MM.1S (cell line): Measurements from ENCODE around the gene PBX3.

Experiments used
- DNase-seq: peaks from one replicate; pipeline ENCODE4 v3.0.0-alpha.2; 2015
- H2AFZ ChIP-seq: fragments of 300-600 bp; sonication (generic); 2 replicates; pipeline ENCODE4 v1.6.0; 2016; ENCODE audit warnings: antibody characterized with exemption, low read length
- H3F3A ChIP-seq: fragments of 300-600 bp; sonication (generic); 2 replicates; pipeline ENCODE4 v1.6.1; 2016; ENCODE audit warnings: mild to moderate bottlenecking, antibody characterized with exemption, low read length, moderate library complexity, mixed read lengths; ENCODE audit not compliant: insufficient read depth
- H3K27ac ChIP-seq: fragments of 300-600 bp; sonication (generic); 2 replicates; pipeline ENCODE4 v1.5.1; 2016; ENCODE audit warnings: mild to moderate bottlenecking, low read length
- H3K27me3 ChIP-seq: fragments of 300-600 bp; sonication (generic); replicated peaks from 2 replicates; pipeline ENCODE4 v1.6.0; 2016; ENCODE audit warnings: low read length; ENCODE audit not compliant: insufficient read depth
- H3K36me3 ChIP-seq: fragments of 300-600 bp; sonication (generic); replicated peaks from 2 replicates; pipeline ENCODE4 v1.6.1; 2016; ENCODE audit warnings: mild to moderate bottlenecking, low read length, mixed read lengths; ENCODE audit not compliant: insufficient read depth
- H3K4me1 ChIP-seq: fragments of 300-600 bp; sonication (generic); 2 replicates; pipeline ENCODE4 v1.6.1; 2016; ENCODE audit warnings: low read length, mixed read lengths
- H3K4me2 ChIP-seq: fragments of 300-600 bp; sonication (generic); 2 replicates; pipeline ENCODE4 v1.6.0; 2016; ENCODE audit warnings: low read depth, low read length
- H3K4me3 ChIP-seq: fragments of 300-600 bp; sonication (generic); 2 replicates; pipeline ENCODE4 v1.5.1; 2016; ENCODE audit warnings: low read length, mixed read lengths
- H3K79me2 ChIP-seq: fragments of 300-600 bp; sonication (generic); 2 replicates; pipeline ENCODE4 v1.6.1; 2016; ENCODE audit warnings: mixed run types, low read length, mixed read lengths
- H3K9ac ChIP-seq: fragments of 300-600 bp; sonication (generic); 2 replicates; pipeline ENCODE4 v1.6.1; 2016; ENCODE audit warnings: low read length, mixed read lengths
- H3K9me2 ChIP-seq: fragments of 300-600 bp; sonication (generic); replicated peaks from 2 replicates; pipeline ENCODE4 v1.6.1; 2016; ENCODE audit warnings: mild to moderate bottlenecking, low read length, mixed read lengths; ENCODE audit not compliant: insufficient read depth
- H3K9me3 ChIP-seq: fragments of 300-600 bp; sonication (generic); replicated peaks from 2 replicates; pipeline ENCODE4 v1.6.1; 2016; ENCODE audit warnings: mild to moderate bottlenecking, low read length, mixed read lengths; ENCODE audit not compliant: insufficient read depth
- H4K20me1 ChIP-seq: fragments of 300-600 bp; sonication (generic); 2 replicates; pipeline ENCODE4 v1.6.1; 2016; ENCODE audit warnings: mild to moderate bottlenecking, low read length, moderate library complexity, mixed read lengths; ENCODE audit not compliant: insufficient read depth
- CTCF ChIP-seq: fragments of 300-600 bp; sonication (generic); IDR thresholded peaks from 2 replicates; pipeline ENCODE4 v1.5.1; 2016; ENCODE audit warnings: antibody characterized with exemption, low read length, mixed read lengths
- EZH2 ChIP-seq: fragments of 300-600 bp; sonication (generic); optimal IDR thresholded peaks from 2 replicates; pipeline ENCODE3; 2017; ENCODE audit warnings: low read depth, mild to moderate bottlenecking, antibody characterized with exemption, low read length, mixed read lengths
- EZH2phosphoT487 ChIP-seq: fragments of 300-600 bp; sonication (generic); IDR thresholded peaks from 2 replicates; pipeline ENCODE4 v1.6.1; 2018; ENCODE audit warnings: antibody characterized with exemption, low read length

PBX3 gene

GRCh38 chr9:125885405-125886034, 138.3 kb downstream of the PBX3 start:
- no peak for DNase-seq
- Histone ChIP-seq H2AFZ (no peak overlapping the region), H3F3A (no peaks in the 10 kb centered on the region), H3K4me3 (no peak overlapping the region), H3K9ac (no peak overlapping the region), H3K4me1 (peaks cover 13% of the 10 kb centered on the region; the same call in 1 of the 2 replicates), H3K9me3 (no peaks in the 10 kb centered on the region), H3K79me2 (no peaks in the 10 kb centered on the region), H4K20me1 (no peaks in the 10 kb centered on the region), H3K27me3 (no peaks in the 10 kb centered on the region), H3K27ac (no peak overlapping the region), H3K9me2 (no peaks in the 10 kb centered on the region), H3K36me3 (no peaks in the 10 kb centered on the region), H3K4me2 (no peak overlapping the region)
- TF ChIP-seq EZH2phosphoT487 (no peak), CTCF (no peak), EZH2 (no peak)

GRCh38 chr9:125886365-125886764, 139.2 kb downstream of the PBX3 start:
- Histone ChIP-seq H4K20me1 (no peaks in the 10 kb centered on the region), H3K27me3 (no peaks in the 10 kb centered on the region), H3F3A (no peaks in the 10 kb centered on the region), H2AFZ (no peak overlapping the region), H3K4me3 (no peak overlapping the region), H3K4me2 (no peak overlapping the region), H3K27ac (no peak overlapping the region), H3K9me2 (no peaks in the 10 kb centered on the region), H3K9me3 (no peaks in the 10 kb centered on the region), H3K79me2 (no peaks in the 10 kb centered on the region), H3K36me3 (no peaks in the 10 kb centered on the region), H3K9ac (no peak overlapping the region), H3K4me1 (peaks cover 13% of the 10 kb centered on the region; the same call in 1 of the 2 replicates)
- TF ChIP-seq EZH2 (no peak), CTCF (no peak)
- DNase-seq = no peak

- H3K9ac ChIP-seq = no peak overlapping the region
- H3K4me3 ChIP-seq = no peak overlapping the region
- no peaks in the 10 kb centered on the region for H3K79me2 ChIP-seq
- no peaks in the 10 kb centered on the region for H3F3A ChIP-seq
- TF ChIP-seq EZH2phosphoT487 = no peak
- no peak for TF ChIP-seq CTCF
- TF ChIP-seq EZH2 = no peak
- H3K4me2 ChIP-seq = no peak overlapping the region
- H3K27me3 ChIP-seq = no peaks in the 10 kb centered on the region
- H3K4me1 ChIP-seq = peaks cover 13% of the 10 kb centered on the region; the same call in 1 of the 2 replicates
- no peak for DNase-seq
- no peak overlapping the region for H3K27ac ChIP-seq
- H4K20me1 ChIP-seq = no peaks in the 10 kb centered on the region
- no peaks in the 10 kb centered on the region for H3K36me3 ChIP-seq
- H3K9me2 ChIP-seq = no peaks in the 10 kb centered on the region
- no peak overlapping the region for H2AFZ ChIP-seq
- no peaks in the 10 kb centered on the region for H3K9me3 ChIP-seq
Measured at GRCh38 chr9:125887172-125887571, 140.0 kb downstream of the PBX3 start.
